ENCODE results near the gene LRP1B. TPM values are rescaled to one million over a fixed set of nuclear protein-coding genes. Genes with fewer than 3 reads are reported as not detected.

Gene LRP1B
- total RNA-seq, 1 donor from 2014 or later = 0.02 TPM

DNA sequence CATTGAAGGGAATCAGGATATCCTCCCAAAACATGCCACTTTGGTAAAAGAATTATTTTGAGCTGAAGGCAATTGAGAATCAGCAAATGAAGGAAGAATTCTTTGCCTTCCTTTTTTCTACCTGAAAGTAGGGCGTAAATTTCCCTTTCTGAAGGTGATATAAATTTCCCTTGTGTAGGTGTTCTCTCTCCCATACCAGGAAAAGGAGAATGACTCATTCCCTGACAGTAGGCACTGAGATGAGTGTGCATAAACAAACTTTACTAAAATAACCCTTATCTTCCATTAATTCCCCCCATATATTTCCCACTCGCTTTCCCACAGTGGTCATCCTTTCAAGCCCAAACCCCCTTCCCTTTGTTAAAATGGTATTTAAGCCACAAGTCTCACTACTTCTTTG is 1339.0 kb downstream of the LRP1B start:
- no peak for DNase-seq

DNA sequence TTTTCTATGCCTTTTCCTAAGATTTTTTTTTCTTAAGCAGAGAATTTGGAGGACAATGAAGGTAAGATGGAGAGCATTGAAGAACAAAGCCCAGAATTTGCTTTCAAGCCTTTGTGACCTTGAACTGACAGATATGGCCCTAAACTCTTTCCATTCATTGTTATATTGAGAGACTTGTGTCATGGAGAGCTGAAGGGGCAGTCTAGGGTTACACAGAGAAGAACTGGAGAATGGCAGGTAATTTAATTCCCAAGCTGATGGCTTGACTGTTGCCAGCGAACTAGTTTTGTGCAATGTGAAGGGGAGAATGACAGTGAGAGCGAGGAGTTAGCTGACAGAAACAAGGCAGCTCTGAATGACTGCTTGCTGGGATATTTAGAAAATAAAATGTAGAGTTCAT is 1344.2 kb downstream of the LRP1B start:
- DNase-seq (no peak), ATAC-seq (no peak)
- intact Hi-C loops (cut with micrococcal nuclease) = no loop called here

More for the DNA sequence above, 1339.0 kb downstream of the LRP1B start:
- intact Hi-C loops (cut with micrococcal nuclease) = no loop called here
- ATAC-seq = no peak

DNA sequence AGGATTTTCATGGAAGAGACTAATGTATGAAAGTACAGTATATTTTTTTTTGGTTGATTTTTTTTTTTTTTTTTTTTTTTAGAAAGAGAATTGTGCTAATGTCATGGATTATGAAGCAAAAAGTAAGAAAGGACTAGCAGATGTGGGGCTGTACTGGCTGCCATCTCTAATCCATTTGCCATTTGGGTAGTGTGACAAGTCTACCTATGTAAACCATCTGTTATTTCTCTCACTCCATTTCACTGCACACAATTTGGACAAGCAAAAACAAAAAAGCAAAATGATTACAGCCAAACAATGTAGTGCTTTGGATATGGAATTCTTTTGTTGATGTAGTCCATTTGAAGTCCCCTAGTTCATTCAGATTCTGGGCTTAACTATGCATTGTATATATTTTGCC is 1355.4 kb downstream of the LRP1B start:
- DNase-seq (no peak), ATAC-seq (no peak)
- intact Hi-C loops (cut with micrococcal nuclease) = no loop called here

DNA sequence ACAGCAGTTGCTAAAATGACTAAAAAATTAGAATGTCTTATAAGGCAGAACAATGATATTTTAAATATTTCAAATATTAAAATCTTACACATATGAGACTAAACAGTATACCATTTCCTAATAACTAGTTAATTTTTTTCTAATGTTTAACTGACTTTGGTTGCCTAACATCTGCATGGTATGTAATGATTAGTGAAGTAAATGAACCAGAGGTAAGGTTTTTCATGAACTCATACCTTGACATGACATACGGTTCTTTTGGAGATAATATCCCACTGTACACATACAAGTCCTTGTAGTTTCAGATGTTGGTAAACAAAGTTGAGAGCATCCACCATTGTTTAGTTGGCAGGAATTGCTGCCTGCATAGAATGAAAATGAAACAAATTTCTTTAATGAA is 1360.2 kb downstream of the LRP1B start:
- DNase-seq (no peak), ATAC-seq (no peak)
- intact Hi-C loops (cut with micrococcal nuclease) = no loop called here

DNA sequence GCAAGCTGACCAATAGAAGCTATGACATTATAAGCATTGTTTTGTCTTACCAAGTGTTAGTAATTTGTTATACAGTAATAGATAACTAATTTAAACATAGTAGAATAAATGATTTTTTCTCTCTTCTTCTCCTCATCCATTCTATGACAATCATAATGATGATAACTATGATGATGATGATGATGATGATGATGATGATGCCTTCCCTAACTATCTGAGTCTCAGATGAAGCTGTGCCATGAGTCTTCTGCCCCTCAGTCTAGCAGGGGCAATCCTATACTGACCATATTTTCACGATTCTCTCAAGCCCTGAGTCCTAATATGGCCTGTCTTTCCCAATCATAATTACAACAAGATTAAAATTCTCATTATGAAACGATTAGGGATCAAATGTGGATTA is 1369.0 kb downstream of the LRP1B start:
- DNase-seq (no peak), ATAC-seq (no peak)
- intact Hi-C loops (cut with micrococcal nuclease) = no loop called here

DNA sequence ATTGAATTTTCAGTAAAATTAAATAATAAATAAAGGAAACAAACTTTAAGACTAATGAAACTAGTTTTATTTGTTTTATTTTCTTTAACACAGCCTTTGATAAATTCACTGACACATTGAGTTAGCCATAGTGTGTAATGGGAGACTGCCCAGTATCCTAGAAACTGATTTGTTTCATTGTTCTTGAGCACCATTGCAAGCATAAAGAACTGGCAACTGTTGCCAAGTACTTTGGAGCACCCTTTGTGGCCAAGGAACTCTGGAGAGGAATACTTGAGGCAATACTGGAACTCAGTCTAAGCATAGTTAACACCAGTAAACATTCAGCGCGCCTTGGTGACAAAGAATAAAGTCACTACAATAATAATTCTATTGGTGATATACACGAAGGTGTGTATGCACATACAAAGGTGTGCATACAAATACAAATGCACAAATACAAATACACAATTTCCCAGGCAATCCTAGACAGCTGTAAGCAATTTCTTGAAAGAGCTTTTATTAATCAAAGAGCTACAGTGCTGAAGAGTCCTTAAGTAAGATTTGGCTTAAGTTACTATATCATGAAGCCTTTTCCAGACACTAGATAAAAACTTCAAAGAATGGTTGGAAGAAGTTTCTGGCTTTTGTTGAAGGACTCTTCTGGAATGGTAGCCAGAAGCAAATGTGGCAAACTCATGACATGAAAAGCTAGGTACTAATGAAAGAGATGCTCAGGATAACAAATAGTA is 1371.2 kb downstream of the LRP1B start:
- intact Hi-C loops (cut with micrococcal nuclease) = no loop called here
- ATAC-seq = no peak

DNA sequence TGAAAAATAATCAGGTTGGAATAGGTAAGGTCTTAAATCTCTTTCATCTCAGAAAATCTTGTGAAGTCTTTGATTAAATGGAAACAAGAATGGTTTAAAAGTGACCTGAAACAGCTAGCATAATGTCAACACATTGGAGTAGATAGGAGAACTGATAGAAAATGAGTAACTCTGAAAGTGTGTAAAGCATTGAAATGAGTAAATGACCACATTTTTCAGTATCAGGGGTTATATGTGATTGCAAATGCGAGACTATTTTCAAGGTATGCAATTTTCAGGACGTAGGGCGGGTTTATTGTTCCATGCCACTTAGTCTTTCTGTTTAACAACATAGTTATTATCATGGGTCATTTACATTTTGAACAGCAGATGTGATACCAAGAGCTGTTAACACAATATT is 1383.2 kb downstream of the LRP1B start:
- ATAC-seq (no peak), DNase-seq (no peak)
- intact Hi-C loops (cut with micrococcal nuclease) = no loop called here

More for the DNA sequence above, 1371.2 kb downstream of the LRP1B start:
- no peak for DNase-seq

DNA sequence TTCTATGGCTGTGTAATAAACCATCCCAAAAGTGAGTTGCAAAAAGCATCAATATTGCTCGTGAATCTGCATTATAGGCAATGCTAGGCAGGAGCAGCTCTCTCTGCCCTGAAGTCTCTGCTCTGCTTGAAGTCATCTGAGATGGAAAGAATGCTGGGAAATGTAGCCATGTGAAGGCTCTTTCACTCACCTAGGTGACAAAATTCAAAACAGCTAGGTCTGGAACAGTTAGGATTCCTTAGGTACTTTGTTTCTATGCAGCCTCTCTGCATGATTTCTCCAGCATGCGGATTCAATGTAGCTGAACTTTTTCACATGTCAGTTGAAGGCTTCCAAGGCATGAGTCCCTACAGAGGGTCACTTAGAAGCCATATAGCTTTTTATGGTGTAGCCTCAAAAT is 1383.7 kb downstream of the LRP1B start:
- DNase-seq = no peak
- intact Hi-C loops (cut with micrococcal nuclease) = no loop called here
- no peak for ATAC-seq

DNA sequence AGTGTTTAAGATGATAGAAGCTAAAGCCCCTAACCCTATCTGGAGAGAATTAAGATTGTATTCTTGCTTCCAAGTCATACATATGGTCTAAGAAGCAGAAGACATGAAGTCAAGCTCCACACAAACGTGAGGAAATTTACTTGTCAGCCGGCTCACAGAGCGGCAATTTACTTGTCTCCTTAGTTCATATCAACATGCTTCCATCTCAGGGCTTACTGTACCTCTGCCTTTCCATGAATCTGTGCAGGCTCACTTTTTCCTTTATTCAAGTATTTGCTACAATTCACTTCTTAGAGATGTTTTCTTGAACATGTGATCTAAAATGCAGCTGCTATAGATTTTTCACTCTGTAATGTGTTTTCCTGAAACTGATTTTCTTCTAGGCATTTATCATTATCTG is 1386.4 kb downstream of the LRP1B start:
- intact Hi-C loops (cut with micrococcal nuclease) = no loop called here
- no peak for DNase-seq
- ATAC-seq = no peak

DNA sequence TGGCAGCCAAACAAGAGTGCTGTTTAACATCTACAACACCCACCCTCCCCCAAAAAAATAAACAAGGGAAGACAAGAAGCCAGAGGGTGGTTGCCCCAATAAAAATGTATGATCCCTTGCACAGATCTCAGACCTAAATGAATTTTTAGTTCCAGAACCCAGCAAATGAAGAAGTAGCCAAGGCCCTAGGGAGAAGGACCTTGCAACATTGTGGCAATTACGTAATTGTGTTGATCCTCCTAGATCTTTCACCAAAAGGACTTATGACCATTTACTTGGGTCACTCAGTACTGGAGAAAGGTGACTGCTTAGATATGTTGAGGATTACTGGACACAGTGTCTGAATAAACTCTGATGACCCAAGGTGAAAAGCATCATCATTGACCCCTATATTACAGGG is 1393.8 kb downstream of the LRP1B start:
- ATAC-seq = no peak
- no peak for DNase-seq
- intact Hi-C loops (cut with micrococcal nuclease) = no loop called here

DNA sequence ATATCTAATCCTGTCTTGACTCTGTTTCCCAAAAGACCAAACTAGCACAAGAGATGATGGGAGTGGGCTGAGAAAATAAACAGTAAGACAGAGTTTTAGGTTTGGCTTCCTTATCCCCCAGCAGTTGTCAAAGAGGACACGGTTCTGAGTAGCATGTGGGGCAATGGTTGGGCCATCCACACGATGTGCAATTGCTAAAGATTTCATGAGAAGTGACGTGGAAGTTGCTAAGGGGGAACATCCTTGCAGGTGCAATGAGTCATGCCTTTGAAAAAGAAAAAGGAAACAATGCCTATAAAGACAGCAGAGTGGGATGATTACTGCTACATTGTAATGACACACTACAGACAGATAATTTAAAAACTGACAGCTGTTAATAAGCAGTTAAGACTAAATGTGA is 1395.8 kb downstream of the LRP1B start:
- DNase-seq = no peak
- intact Hi-C loops (cut with micrococcal nuclease) = no loop called here
- no peak for ATAC-seq

DNA sequence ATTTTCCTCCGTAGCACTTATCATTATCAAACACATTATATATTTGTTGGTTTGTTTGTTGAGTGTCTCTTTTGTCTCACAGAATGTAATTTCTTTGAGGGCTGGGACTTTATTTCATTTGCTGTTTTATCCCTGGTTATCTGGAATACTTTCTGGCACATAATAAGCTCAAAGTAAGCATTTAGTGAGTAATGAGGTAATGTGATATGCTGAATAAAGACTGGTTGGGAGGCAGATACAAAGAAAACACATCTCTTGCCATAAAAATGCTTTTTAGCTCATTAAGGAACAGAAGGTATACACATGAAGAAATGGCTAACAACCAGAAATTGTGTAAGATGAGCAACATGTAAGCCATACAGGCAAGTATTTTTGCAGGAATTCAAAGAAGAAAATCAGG is 1411.8 kb downstream of the LRP1B start:
- no peak for DNase-seq
- ATAC-seq = no peak
- intact Hi-C loops (cut with micrococcal nuclease) = no loop called here

DNA sequence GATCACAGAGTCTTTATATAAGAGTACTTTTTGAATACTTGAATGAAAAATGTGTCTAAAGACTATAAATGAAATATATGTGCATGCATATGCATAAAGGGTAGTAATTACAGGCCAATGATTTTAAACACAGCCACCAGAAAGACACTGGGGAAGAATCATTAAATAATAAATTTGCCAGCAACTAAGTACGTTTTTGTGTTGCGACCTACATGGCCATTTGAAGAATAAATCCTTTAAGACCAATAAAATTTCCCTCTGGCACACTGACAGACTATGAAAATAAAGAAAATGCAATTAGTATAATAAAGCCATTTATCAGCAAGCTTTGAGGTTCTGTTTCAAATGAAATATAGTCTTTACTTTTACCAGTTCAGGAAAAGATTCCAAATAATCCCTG is 1413.3 kb downstream of the LRP1B start:
- DNase-seq (no peak), ATAC-seq (no peak)
- intact Hi-C loops (cut with micrococcal nuclease) = no loop called here

DNA sequence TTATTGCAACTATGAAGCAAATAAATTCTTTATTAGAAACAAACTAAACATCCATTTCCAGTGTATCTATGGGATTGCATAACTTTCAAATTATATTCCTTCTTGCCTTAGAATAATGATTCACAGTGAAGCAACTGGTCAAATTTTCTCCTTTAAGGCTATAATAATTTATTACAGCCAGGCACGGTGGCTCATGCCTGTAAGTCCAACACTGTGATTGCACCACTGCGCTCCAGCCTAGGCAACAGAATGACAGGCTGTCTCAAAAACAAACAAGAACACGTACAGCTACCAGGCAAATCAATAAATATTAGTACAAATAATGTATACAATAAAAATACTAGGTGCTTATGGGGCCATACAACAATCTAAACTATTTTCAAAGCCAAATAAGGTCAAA is 1416.2 kb downstream of the LRP1B start:
- DNase-seq (no peak), ATAC-seq (no peak)
- intact Hi-C loops (cut with micrococcal nuclease) = no loop called here

DNA sequence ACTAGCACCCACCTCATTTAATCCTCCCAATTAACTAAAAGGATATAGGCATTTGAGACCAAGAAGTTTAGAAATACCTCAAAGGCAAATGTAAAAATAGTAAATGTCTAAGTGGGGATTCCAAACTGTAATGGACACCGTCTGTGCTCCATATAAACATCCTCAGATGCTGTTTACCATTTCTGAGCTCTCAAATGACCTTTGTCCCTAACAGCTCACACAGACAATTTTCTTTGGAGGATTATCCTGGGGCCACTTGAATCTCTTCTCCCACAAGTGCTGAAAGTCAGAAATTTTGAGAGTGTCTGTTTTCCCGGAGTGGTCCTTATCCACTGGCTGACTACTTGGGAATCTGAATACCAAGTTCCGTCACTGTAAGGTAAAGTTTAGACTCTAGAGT is 1418.9 kb downstream of the LRP1B start:
- no peak for ATAC-seq
- intact Hi-C loops (cut with micrococcal nuclease) = no loop called here
- no peak for DNase-seq

DNA sequence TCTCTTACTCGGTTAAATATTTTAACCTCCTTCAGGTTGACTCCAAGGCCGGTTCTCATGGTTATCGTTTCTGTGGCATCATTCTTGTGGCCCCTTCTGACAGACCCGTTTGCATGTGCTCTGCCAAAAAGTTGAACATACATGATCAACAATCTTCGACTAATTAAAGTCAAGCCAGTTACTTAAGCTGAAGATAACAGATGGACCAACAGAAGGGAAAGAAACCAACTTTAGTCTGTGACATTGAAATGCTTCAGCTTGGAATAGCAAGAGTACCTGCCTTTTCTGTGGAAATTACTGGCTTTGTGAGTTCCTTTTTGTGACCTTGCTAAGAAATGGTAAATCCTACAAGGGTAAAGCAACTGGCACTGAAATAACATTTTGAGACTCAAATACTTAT is 1429.1 kb downstream of the LRP1B start:
- intact Hi-C loops (cut with micrococcal nuclease) = no loop called here
- DNase-seq (no peak), ATAC-seq (no peak)

DNA sequence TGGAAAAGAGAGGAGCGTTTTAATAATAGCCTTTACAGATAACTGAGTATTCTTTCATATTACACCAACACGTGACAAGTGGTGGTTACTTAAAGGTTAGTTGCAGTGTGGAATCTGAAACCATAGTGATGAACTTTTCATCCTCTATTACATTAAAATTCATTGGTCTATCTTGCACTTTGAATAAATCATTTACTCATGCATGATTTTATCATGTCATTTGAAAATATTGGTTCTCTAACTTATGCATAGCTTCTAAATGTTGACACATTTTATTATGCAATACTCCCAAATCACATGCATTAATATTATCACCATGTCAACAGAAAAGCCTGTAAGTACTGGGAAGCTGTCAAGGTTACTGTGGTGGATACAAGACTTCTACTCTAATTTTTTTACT is 1432.2 kb downstream of the LRP1B start:
- DNase-seq (no peak), ATAC-seq (no peak)
- intact Hi-C loops (cut with micrococcal nuclease) = no loop called here

DNA sequence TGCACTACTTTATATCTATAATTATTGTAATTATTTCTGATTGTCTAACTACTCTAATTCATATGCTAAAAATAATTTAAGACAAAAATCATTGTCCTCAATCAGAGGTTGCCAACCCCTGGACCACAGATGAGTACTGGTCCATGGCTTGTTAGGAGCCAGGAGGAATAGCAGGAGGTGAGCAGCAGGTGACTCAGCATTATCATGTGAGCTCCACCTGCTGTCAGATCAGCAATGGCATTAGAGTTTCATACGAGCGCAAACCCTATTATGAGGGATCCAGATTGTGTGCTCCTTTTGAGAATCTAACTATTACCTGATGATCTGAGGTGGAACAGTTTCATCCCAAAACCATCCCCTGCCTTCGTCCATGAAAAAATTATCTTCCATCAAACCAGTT is 1434.4 kb downstream of the LRP1B start:
- intact Hi-C loops (cut with micrococcal nuclease) = no loop called here
- no peak for ATAC-seq

DNA sequence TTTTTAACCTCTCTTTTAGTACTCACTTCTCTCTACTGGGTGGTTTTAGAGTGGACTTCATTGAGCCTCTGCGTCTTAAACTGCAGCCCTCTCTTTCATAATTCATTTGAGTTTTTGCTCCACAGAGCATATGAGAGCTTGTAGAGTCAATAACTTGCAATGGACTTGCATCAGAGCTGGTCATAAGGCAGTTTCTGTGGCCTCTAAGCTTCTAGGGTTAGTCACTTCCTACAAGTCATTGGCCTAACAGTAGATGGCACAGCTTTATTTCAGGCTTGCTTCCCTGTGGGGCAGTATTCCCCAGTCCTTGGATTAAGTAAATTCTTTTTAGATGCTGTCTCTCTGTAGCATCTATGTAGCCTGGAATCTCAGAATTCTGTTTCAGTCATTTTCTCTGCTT is 1435.7 kb downstream of the LRP1B start:
- no peak for ATAC-seq
- DNase-seq = no peak
- intact Hi-C loops (cut with micrococcal nuclease) = no loop called here

More for the DNA sequence above, 1434.4 kb downstream of the LRP1B start:
- DNase-seq = no peak

DNA sequence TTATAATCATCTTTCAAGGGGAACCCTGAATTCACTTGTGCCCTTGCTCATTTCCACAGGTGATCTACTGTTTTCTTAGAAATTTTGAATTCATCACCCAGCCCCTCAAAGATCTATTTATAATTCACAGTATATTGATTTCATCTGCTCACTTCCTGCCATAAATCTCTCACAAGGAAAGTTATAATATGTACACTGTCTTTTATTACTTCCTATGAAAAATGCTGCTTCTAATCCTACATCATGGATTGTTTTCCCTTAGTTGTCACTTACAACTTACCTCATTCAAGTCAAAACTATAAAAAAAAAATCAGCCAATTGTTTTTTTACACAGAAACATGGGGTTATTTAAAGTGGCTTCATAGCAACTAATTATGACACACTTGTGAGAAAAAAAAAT is 1443.0 kb downstream of the LRP1B start:
- intact Hi-C loops (cut with micrococcal nuclease) = no loop called here
- no peak for ATAC-seq
- no peak for DNase-seq

DNA sequence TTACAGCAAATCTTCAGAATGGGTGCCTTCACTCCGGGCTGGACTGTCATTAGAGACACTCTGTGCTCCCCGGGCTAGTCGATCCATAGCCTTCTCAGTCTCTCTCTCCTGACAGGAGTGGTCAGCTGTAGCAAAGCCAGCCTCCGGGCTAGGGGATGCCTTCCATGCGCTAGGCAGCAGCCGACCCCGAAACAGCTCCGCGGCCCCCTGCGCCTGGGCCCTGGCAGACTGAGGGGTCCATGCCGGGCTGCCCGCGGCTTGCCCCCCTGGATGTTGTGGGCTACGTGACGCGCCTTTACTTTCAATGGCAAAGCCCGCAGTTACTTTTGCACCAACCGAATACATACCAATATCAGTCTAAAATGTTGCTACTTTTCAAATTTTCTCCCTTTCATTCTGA is 1447.2 kb downstream of the LRP1B start:
- no peak for ATAC-seq
- intact Hi-C loops (cut with micrococcal nuclease) = no loop called here

DNA sequence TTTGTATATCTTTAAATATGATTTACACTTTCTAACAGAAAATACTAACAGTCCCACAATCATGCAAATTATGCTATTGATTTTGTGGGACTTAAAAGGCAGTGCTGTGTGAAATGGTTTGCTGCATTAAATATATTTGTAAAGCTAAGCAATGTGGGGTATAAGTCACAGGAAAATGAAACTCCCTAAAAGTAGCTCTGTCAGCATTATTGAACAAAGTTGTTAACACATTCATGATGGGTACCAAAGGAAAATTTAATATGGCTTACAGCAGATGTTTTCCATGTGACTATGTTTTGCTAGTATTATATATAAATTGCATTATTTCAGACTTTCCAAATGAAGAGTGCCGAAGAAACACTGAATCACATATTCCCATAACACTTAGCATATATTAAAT is 1450.0 kb downstream of the LRP1B start:
- intact Hi-C loops (cut with micrococcal nuclease) = no loop called here
- ATAC-seq (no peak), DNase-seq (no peak)

More for the DNA sequence above, 1447.2 kb downstream of the LRP1B start:
- DNase-seq = no peak
